ENCODE results near the gene CORO1C. TPM values are rescaled to one million over a fixed set of nuclear protein-coding genes. Genes with fewer than 3 reads are reported as not detected.

The CORO1C gene
- total RNA-seq, 1 donor from 2014 or later, result 81.5 TPM

DNA sequence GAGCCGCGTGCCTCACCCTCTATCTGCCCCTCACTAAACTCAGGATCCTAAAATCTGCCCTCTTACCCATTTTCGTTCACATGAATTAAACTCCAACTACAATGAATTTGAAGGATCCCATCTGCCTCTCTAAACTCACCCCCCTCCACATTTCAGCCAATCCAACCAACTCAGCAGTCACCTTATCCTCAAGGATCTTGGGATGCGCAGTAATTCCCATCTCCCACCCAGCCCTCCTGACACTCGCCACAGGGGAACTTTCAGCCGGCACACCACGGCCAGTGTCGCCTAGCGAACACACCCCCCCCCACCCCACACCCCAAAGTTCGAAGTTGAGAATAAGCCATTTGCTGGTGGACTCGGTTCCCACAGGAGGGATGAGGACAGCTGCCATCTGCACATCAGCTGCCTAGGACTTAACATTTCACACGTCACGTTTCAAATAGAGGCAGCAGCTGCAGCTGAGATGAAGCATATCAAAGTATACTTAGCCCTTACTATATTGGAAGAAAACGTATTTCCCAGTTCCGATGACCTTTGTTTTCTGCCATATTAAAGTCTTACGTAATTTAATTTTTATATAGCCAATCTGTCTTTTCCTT, 88.9 kb downstream of the CORO1C start:
- H3K4me1 Mint-ChIP-seq (ENCODE audit: low read depth), result peaks cover 37% of the 10 kb centered on the region
- no peak for DNase-seq (ENCODE audit: low spot score)
- H3K27ac Mint-ChIP-seq, result no peak overlapping the region
- no peaks in the 10 kb centered on the region for H3K27me3 Mint-ChIP-seq (ENCODE audit: low read depth)
- H3K36me3 Mint-ChIP-seq (ENCODE audit: low read depth), result peaks cover 19% of the 10 kb centered on the region
- H3K9me3 Mint-ChIP-seq, result no peaks in the 10 kb centered on the region
- no peak overlapping the region for H3K4me3 Mint-ChIP-seq (ENCODE audit: low read depth)
- intact Hi-C loops (cut with micrococcal nuclease), result no loop called here

DNA sequence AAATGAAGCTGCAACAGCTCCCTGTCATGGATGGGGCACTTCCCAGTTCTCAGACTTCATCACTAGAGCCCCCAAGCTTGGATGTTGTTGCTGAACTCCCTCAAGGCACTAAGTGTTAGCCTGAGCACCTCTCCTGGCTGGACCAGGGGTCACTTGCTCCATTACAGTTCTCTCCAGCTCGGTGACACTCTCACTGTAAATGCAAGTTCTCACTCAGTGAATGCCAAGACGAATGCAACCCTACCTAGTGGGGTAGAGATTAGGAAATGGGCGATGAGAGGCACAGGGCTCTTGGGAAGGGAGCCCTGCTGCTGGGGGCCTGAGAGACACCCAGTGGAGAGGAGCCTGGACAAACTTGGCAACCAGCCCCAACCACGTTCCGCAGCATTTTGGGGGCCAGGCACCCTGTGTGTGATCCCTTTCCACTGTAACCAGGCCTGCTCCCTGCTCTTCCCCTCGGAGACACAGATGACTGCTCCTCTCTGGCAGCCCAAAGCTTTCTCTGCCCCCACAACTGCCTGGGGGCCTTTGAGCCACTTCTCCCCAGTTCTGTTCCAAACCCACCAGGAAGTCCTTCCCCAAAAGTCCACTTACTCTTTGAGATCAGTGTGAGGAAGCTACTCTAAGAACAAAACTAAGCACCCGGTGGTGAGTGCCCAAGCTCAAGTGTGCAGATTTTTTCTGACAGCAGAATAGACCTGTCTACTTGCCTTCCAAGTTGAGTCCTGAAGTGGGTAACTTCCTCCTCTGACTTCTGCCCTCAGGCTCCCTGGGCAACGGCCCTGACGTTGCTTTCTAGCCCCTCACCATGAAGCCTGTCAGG, 89.7 kb downstream of the CORO1C start:
- intact Hi-C loops (cut with micrococcal nuclease), result no loop called here
- Mint-ChIP-seq H3K36me3 (ENCODE audit: low read depth) (peaks cover 16% of the 10 kb centered on the region), H3K27me3 (ENCODE audit: low read depth) (no peaks in the 10 kb centered on the region), H3K4me3 (ENCODE audit: low read depth) (no peak overlapping the region), H3K9me3 (no peaks in the 10 kb centered on the region), H3K4me1 (ENCODE audit: low read depth) (peaks cover 42% of the 10 kb centered on the region), H3K27ac (no peak overlapping the region)
- no peak for DNase-seq (ENCODE audit: low spot score)

GRCh38 chr12:108640802-108641445, 90.4 kb downstream of the CORO1C start:
- no peak overlapping the region for H3K27ac Mint-ChIP-seq

GRCh38 chr12:108638997-108639822, 92.1 kb downstream of the CORO1C start:
- Mint-ChIP-seq H3K27ac (no peak overlapping the region), H3K4me1 (ENCODE audit: low read depth) (peaks cover 42% of the 10 kb centered on the region), H3K4me3 (ENCODE audit: low read depth) (no peak overlapping the region), H3K27me3 (ENCODE audit: low read depth) (no peaks in the 10 kb centered on the region), H3K36me3 (ENCODE audit: low read depth) (no peaks in the 10 kb centered on the region), H3K9me3 (no peaks in the 10 kb centered on the region)
- intact Hi-C loops (cut with micrococcal nuclease), result no loop called here
- no peak for DNase-seq (ENCODE audit: low spot score)

More at GRCh38 chr12:108640802-108641445, 90.4 kb downstream of the CORO1C start:
- H3K27me3 Mint-ChIP-seq (ENCODE audit: low read depth), result no peaks in the 10 kb centered on the region
- no peaks in the 10 kb centered on the region for H3K9me3 Mint-ChIP-seq
- H3K36me3 Mint-ChIP-seq (ENCODE audit: low read depth), result peaks cover 12% of the 10 kb centered on the region
- DNase-seq (ENCODE audit: low spot score), result no peak
- peaks cover 40% of the 10 kb centered on the region for H3K4me1 Mint-ChIP-seq (ENCODE audit: low read depth)
- H3K4me3 Mint-ChIP-seq (ENCODE audit: low read depth), result no peak overlapping the region
- intact Hi-C loops (cut with micrococcal nuclease), result no loop called here

DNA sequence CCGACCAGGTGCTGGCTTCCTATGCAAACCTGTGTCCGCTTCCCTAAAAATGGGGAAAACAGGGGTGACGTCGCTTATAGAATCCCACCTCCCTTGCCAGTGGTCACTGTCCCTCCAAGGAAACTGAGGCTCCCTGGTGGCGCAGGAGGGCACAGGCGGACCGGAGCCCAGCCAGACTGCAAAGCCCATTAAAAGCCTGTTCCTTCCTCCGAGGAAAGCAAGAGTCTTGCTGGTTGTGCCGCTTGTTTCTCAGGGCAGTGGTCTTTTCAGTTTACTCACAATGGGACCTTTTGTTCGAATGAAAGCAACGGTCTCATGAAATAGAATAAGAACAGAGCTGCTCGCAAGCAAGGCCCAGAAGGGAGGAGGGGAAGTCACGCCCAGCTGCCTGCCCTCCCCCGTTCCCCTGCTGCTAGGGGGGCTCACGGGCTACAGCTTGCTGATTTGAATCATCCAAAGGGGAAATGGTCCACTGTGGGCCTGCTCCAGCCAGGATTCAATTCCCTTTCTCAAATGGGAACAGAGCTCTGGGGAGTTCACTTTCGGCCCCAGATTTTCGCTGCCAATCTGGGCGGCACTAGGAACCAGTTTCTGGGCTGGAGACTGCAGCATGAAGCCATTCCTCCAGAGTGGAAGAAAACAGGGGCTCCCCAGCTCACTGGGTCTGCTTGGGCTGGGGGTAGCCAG, 93.0 kb downstream of the CORO1C start:
- Mint-ChIP-seq H3K36me3 (ENCODE audit: low read depth) (no peaks in the 10 kb centered on the region), H3K4me1 (ENCODE audit: low read depth) (peaks cover 46% of the 10 kb centered on the region), H3K4me3 (ENCODE audit: low read depth) (no peak overlapping the region), H3K9me3 (no peaks in the 10 kb centered on the region), H3K27me3 (ENCODE audit: low read depth) (no peaks in the 10 kb centered on the region), H3K27ac (no peak overlapping the region)
- intact Hi-C loops (cut with micrococcal nuclease), result no loop called here
- no peak for DNase-seq (ENCODE audit: low spot score)

GRCh38 chr12:108637222-108637971, 93.9 kb downstream of the CORO1C start:
- no peak for DNase-seq (ENCODE audit: low spot score)
- Mint-ChIP-seq H3K4me1 (ENCODE audit: low read depth) (peaks cover 49% of the 10 kb centered on the region), H3K36me3 (ENCODE audit: low read depth) (no peaks in the 10 kb centered on the region), H3K27me3 (ENCODE audit: low read depth) (no peaks in the 10 kb centered on the region), H3K27ac (peak overlapping the region; percentile 38), H3K9me3 (no peaks in the 10 kb centered on the region), H3K4me3 (ENCODE audit: low read depth) (no peak overlapping the region)
- intact Hi-C loops (cut with micrococcal nuclease), result no loop called here

DNA sequence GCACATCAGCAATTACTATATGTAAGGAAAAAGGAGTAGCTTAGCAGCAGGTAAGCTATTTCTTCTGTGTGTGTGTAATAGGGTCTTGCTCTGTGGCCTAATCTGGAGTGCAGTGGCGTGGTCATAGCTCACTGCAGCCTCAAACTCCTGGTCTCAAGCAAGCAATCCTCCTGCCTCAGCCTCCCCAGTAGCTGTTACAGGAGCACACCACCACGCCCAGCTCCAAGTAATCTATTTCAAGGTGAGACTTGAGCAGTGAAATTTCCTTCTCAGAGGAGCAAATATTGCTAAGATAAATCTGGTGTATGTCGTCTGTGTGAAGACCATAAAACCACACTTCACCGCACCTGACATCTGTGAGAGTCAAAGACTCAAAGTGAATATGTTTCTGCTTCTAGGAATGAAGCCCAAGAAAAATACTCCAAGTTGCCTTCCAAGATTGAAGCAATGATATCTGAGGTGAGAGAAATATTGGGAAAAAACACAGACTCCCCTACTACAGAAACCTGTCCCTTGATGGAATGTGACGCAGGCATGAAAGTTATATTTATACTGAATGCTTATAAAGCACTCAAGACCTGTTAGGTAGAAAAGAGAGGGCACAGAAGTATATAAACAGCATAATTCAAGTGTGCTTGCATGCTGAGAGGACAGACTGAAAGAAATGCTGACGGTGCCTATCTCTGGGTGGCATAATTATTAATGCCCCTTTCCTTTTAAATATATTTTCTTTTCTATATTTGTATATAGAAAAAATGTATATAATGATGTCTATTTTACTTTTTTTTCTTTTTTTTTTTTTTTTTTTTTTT, 95.1 kb downstream of the CORO1C start:
- DNase-seq (ENCODE audit: low spot score), result no peak
- intact Hi-C loops (cut with micrococcal nuclease), result loop anchor here (1.0 to 2.0 kb wide), 2 partner anchors 13 to 19 kb away; no protein-coding TSS in a partner anchor
- H3K9me3 Mint-ChIP-seq, result no peaks in the 10 kb centered on the region
- peaks cover 6% of the 10 kb centered on the region for H3K36me3 Mint-ChIP-seq (ENCODE audit: low read depth)
- peak overlapping the region; percentile 34 for H3K4me3 Mint-ChIP-seq (ENCODE audit: low read depth)
- no peaks in the 10 kb centered on the region for H3K27me3 Mint-ChIP-seq (ENCODE audit: low read depth)
- H3K4me1 Mint-ChIP-seq (ENCODE audit: low read depth), result peaks cover 57% of the 10 kb centered on the region
- peak overlapping the region; percentile 99 for H3K27ac Mint-ChIP-seq

DNA sequence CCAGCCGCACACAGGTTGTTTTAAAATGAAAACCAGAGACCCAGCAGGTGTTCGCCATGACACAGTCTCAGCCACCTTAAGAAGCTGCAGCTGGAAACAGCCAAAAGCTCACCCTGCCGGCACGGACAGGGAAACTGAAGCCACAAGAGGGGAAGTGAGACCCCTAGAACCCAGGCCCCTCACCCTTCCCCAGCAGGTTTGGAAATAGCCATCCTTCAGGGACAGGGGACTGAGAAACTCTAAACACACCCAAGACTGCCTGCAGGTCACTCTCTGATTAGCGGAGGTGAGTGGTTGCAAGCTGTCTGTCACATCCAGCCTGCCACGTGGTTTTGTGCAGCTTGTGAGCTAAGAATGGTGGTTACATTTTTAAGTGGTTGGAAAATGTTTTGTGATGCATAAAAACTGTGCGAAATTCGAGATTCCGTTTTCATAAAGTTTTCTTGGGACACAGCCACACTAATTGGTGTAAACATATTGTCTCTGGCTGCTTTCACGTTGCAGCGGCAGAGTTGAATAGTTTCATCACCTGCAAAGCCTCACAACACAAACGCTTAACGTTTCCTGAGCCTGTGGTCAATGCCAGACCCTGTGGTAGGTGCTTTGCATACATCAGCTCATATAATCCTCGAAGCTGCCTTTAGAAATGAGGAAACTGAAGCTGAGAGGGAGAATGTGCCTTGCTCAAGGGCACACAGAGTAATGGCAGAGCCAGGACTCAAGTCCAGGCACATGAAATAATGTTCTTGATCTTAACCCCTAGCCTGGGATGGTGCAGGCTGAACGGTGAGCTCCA, 95.9 kb downstream of the CORO1C start:
- H3K36me3 Mint-ChIP-seq (ENCODE audit: low read depth), result peaks cover 11% of the 10 kb centered on the region

DNA sequence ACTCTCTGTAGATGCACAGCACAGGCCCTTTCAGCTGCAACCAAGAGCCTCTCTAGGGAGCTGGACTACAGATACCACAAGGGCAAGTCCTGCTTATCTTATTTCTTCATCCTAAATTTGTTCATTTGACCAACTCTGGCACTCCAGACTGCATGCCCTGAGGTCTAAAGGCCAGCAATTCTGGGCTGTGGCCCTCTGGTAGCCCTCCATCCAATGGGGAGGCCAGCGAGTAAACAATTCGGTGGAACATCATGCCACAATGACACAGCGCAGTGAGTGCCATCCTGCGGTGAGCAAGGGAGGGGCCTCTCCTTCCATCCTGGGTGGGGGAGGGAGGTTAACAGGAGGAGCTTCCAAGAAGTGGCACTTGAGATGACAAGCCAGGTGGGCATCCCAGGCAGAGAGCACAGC, 97.0 kb downstream of the CORO1C start:
- Mint-ChIP-seq H3K27me3 (ENCODE audit: low read depth) (no peaks in the 10 kb centered on the region), H3K27ac (peak overlapping the region; percentile 99), H3K9me3 (no peaks in the 10 kb centered on the region), H3K4me1 (ENCODE audit: low read depth) (peaks cover 65% of the 10 kb centered on the region), H3K36me3 (ENCODE audit: low read depth) (peaks cover 11% of the 10 kb centered on the region), H3K4me3 (ENCODE audit: low read depth) (peak overlapping the region; percentile 98)
- DNase-seq (ENCODE audit: low spot score), result peak; percentile 47
- intact Hi-C loops (cut with micrococcal nuclease), result loop anchor here (2.0 to 5.0 kb wide), 3 partner anchors 14 to 223 kb away; partner anchors contain the start of genes CORO1C and SSH1

More for the DNA sequence above, 95.9 kb downstream of the CORO1C start:
- peak; percentile 51 for DNase-seq (ENCODE audit: low spot score)
- Mint-ChIP-seq H3K9me3 (no peaks in the 10 kb centered on the region), H3K27ac (peak overlapping the region; percentile 99), H3K4me3 (ENCODE audit: low read depth) (peak overlapping the region; percentile 34), H3K27me3 (ENCODE audit: low read depth) (no peaks in the 10 kb centered on the region), H3K4me1 (ENCODE audit: low read depth) (peaks cover 61% of the 10 kb centered on the region)
- intact Hi-C loops (cut with micrococcal nuclease), result loop anchor here (1.0 to 2.0 kb wide), 2 partner anchors 13 to 18 kb away; no protein-coding TSS in a partner anchor

DNA sequence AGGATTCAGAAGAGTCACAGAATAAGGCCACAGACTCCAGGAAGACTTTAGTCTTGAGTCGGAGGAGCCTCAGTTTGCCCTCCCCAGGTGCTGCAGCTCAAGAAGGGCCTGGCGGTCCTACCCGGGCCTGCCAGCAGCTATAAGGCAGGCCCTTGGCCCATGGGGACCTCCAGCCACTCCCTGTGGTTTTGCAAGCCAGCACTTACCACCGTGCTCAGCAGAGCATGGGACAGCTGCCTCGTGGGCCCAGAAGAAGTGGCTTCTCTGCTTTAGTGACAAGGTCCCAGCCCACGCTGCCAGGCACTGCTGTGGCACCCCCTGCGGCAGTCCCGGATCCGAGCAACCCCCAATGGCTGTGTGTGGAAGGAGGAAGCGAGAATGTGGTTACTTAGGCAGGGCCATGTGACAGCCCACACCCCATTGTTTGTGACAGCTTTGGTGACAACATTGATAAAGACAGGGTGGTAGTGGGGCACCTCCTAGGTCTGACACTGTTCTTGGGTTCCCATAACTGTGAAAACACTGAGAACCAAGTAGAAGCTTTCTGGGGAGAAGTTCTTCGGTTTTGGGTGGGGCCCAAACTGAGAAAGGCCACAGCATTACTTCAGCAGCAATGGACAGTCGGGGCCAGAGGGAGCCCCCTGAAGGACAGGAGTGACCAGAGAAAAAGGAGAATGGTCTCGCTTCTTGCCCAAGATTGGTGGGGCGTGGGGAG, 97.6 kb downstream of the CORO1C start, which contains the start of gene SELPLG:
Gene SELPLG, minus strand, starts transcription at position 361 of the 715 bp plus-strand sequence. CDS start 9,587 bp downstream, outside the sequence.
- no peaks in the 10 kb centered on the region for H3K9me3 Mint-ChIP-seq

More for the DNA sequence above, 97.6 kb downstream of the CORO1C start, which contains the start of gene SELPLG:
- peak; percentile 83 for DNase-seq (ENCODE audit: low spot score)
- Mint-ChIP-seq H3K4me1 (ENCODE audit: low read depth) (peaks cover 65% of the 10 kb centered on the region), H3K27ac (peak within 1 kb of the TSS; percentile 99), H3K27me3 (ENCODE audit: low read depth) (no peaks in the 10 kb centered on the region), H3K4me3 (ENCODE audit: low read depth) (peak within 1 kb of the TSS; percentile 98), H3K36me3 (ENCODE audit: low read depth) (peaks cover 14% of the 10 kb centered on the region)
- intact Hi-C loops (cut with micrococcal nuclease), result loop anchor here (1.0 to 5.0 kb wide), 5 partner anchors 15 to 463 kb away; partner anchors contain the start of genes CORO1C, SSH1 and UNG
